SK-N-SH (cell line): ENCODE results near the gene PPP1R11. TPM values are rescaled to one million over a fixed set of nuclear protein-coding genes. Genes with fewer than 3 reads are reported as not detected.

ENCODE experiments used
- CTCF ChIA-PET: fragments of 300-600, 350-600 bp; formaldehyde crosslinking; extraction: SDS; loops from one replicate; lab custom pipeline; 2021; lab: Yijun Ruan, JAX
- POLR2A ChIA-PET: fragments of 350-600 bp; sonication (Branson Sonifier 250); formaldehyde crosslinking; extraction: SDS; loops from one replicate; lab custom pipeline; 2020; ENCODE audit warnings: antibody characterized with exemption, inconsistent platforms; lab: Yijun Ruan, JAX
- DNase-seq: peaks from one replicate; pipeline ENCODE4 v3.0.0; 2012
- H2AFZ ChIP-seq: fragments of 200-600 bp; sonication (generic); 2 replicates; pipeline ENCODE4 v1.8.1; 2016; ENCODE audit warnings: antibody characterized with exemption, mild to moderate bottlenecking, low read depth
- H3F3A ChIP-seq: fragments of 200-600 bp; sonication (generic); replicated peaks from 2 replicates; pipeline ENCODE3; 2016; ENCODE audit warnings: antibody characterized with exemption, mild to moderate bottlenecking; ENCODE audit not compliant: insufficient read depth
- H3K27ac ChIP-seq, 2 experiments: fragments of 200-500 bp in 1 of 2; fragments of 200-600 bp in 1 of 2; sonication (Bioruptor generic) in 1 of 2; sonication (generic), shearing (Covaris generic) in 1 of 2; 2 replicates each; pipeline versions ENCODE4 v1.5.1 to v1.6.1; 2014 to 2016; ENCODE audit warnings: low read depth in 2 of 2, inconsistent platforms in 1 of 2, low read length in 1 of 2, mild to moderate bottlenecking in 1 of 2, mixed read lengths in 1 of 2
- H3K27me3 ChIP-seq: fragments of 200-600 bp; sonication (generic), shearing (Covaris generic); 2 replicates; pipeline ENCODE4 v1.6.1; 2016; ENCODE audit warnings: mixed run types; ENCODE audit not compliant: insufficient read depth
- H3K36me3 ChIP-seq, 2 experiments: fragments of 200-500 bp in 1 of 2; fragments of 200-600 bp in 1 of 2; sonication (Bioruptor generic) in 1 of 2; sonication (generic) in 1 of 2; replicated peaks in 1 of 2; 2 replicates each; pipeline versions ENCODE3 to v1.5.1; 2014 to 2016; ENCODE audit warnings: low read length in 1 of 2, mild to moderate bottlenecking in 1 of 2; ENCODE audit not compliant: insufficient read depth in 2 of 2, control insufficient read depth in 1 of 2
- H3K4me1 ChIP-seq, 2 experiments: fragments of 200-500 bp in 1 of 2; fragments of 200-600 bp in 1 of 2; sonication (Bioruptor generic) in 1 of 2; sonication (generic), shearing (Covaris generic) in 1 of 2; 2 replicates each; pipeline versions ENCODE4 v1.5.1 to v1.6.1; 2014 to 2016; ENCODE audit warnings: low read depth in 1 of 2, low read length in 1 of 2, mixed run types in 1 of 2; ENCODE audit not compliant: insufficient read depth in 2 of 2, control insufficient read depth in 1 of 2
- H3K4me2 ChIP-seq: fragments of 200-600 bp; sonication (generic), shearing (Covaris generic); 2 replicates; pipeline ENCODE4 v1.6.1; 2017; ENCODE audit warnings: mixed run types
- H3K4me3 ChIP-seq, 2 experiments: fragments of 200-500 bp in 1 of 2; fragments of 200-600 bp in 1 of 2; sonication (Bioruptor generic) in 1 of 2; sonication (generic), shearing (Covaris generic) in 1 of 2; 2 replicates each; pipeline versions ENCODE4 v1.5.1 to v1.8.1; 2014 to 2016; ENCODE audit warnings: low read depth in 2 of 2, inconsistent platforms in 1 of 2, low read length in 1 of 2, mild to moderate bottlenecking in 1 of 2, mixed read lengths in 1 of 2, moderate library complexity in 1 of 2
- H3K79me2 ChIP-seq: fragments of 200-600 bp; sonication (generic); 2 replicates; pipeline ENCODE4 v1.8.1; 2017; ENCODE audit warnings: mild to moderate bottlenecking; ENCODE audit not compliant: insufficient read depth
- H3K9ac ChIP-seq: fragments of 200-600 bp; sonication (generic); 2 replicates; pipeline ENCODE4 v1.6.1; 2017; ENCODE audit warnings: mixed run types
- H3K9me2 ChIP-seq: fragments of 200-600 bp; sonication (generic); 2 replicates; pipeline ENCODE4 v1.6.1; 2017; ENCODE audit warnings: mixed run types
- H3K9me3 ChIP-seq: fragments of 200-600 bp; sonication (generic); 2 replicates; pipeline ENCODE4 v1.6.1; 2017; ENCODE audit warnings: mixed run types, mild to moderate bottlenecking, moderate library complexity
- H4K20me1 ChIP-seq: fragments of 200-600 bp; sonication (generic); 2 replicates; pipeline ENCODE4 v1.6.1; 2017; ENCODE audit warnings: mild to moderate bottlenecking, mixed run types; ENCODE audit not compliant: insufficient read depth
- EP300 ChIP-seq, 2 experiments: IDR thresholded peaks; 2 replicates each; pipeline versions ENCODE4 v1.4.0 to v1.6.1; 2012; ENCODE audit warnings: borderline replicate concordance in 1 of 2, low read depth in 1 of 2, low read length in 1 of 2
- EZH2phosphoT487 ChIP-seq: fragments of 200-600 bp; sonication (generic); IDR thresholded peaks from 2 replicates; pipeline ENCODE4 v1.6.1; 2017; ENCODE audit warnings: low read depth, mixed run types, mild to moderate bottlenecking, antibody characterized with exemption, moderate library complexity, borderline replicate concordance
- FOSL2 ChIP-seq: IDR thresholded peaks from 2 replicates; pipeline ENCODE4 v1.4.0; 2012; ENCODE audit warnings: low read depth, mild to moderate bottlenecking, moderate library complexity, borderline replicate concordance
- FOXM1 ChIP-seq: IDR thresholded peaks from 2 replicates; pipeline ENCODE4 v1.4.0; 2012; ENCODE audit warnings: low read depth, mild to moderate bottlenecking
- GATA2 ChIP-seq: sonication (generic); formaldehyde crosslinking; IDR thresholded peaks from 2 replicates; pipeline ENCODE4 v1.5.0; 2020; ENCODE audit warnings: mild to moderate bottlenecking, missing genetic modification reagents
- JUND ChIP-seq: IDR thresholded peaks from 2 replicates; pipeline ENCODE4 v1.4.0; 2012
- NFIC ChIP-seq: IDR thresholded peaks from 2 replicates; pipeline ENCODE4 v1.4.0; 2012; ENCODE audit warnings: borderline replicate concordance
- RAD21 ChIP-seq: IDR thresholded peaks from 2 replicates; pipeline ENCODE4 v1.6.1; 2012; ENCODE audit warnings: mild to moderate bottlenecking, low read length
- RXRA ChIP-seq: IDR thresholded peaks from 2 replicates; pipeline ENCODE4 v1.4.0; 2012; ENCODE audit warnings: low read depth, mild to moderate bottlenecking, borderline replicate concordance
- TAF1 ChIP-seq: IDR thresholded peaks from 2 replicates; pipeline ENCODE4 v1.6.1; 2012; ENCODE audit warnings: low read depth, mild to moderate bottlenecking, low read length, moderate library complexity, borderline replicate concordance
- TCF12 ChIP-seq: IDR thresholded peaks from 2 replicates; pipeline ENCODE4 v1.4.0; 2012
- USF2 ChIP-seq: fragments of 150-350 bp; IDR thresholded peaks from 2 replicates; pipeline ENCODE4 v1.6.1; 2017; ENCODE audit warnings: antibody characterized with exemption, low read length, low read depth, borderline replicate concordance
- YY1 ChIP-seq: IDR thresholded peaks from 2 replicates; pipeline ENCODE4 v1.4.0; 2012; ENCODE audit warnings: low read depth, mild to moderate bottlenecking
- WGBS: methylation state at CpG from one replicate; pipeline ENCODE4 v1.1.6; 2017; ENCODE audit warnings: low lambda C conversion rate; 5-methylcytosine and 5-hydroxymethylcytosine counted together
- polyA plus RNA-seq, 3 experiments: library from polyadenylated mRNA; depleted of rRNA; stranded (reverse); fragments of >200 nt; gene quantifications; 2 replicates each; pipeline ENCODE4 v1.2.3, GENCODE V29; 2012
- TF ChIP-seq, protein P1 (sequence below): fragments of 150-350 bp; IDR thresholded peaks from 2 replicates; pipeline ENCODE4 v1.6.1; 2016; ENCODE audit warnings: mild to moderate bottlenecking, low read depth, low read length
- TF ChIP-seq, protein P2 (sequence below): IDR thresholded peaks from 2 replicates; pipeline ENCODE4 v1.4.0; 2012; ENCODE audit warnings: low read depth
- TF ChIP-seq, protein P3 (sequence below): IDR thresholded peaks from 2 replicates; pipeline ENCODE4 v1.4.0; 2012; ENCODE audit warnings: low read depth, borderline replicate concordance
- TF ChIP-seq, protein P4 (sequence below): IDR thresholded peaks from 2 replicates; pipeline ENCODE4 v1.6.1; 2012; ENCODE audit warnings: mild to moderate bottlenecking, low read depth, low read length, moderate library complexity

Gene PPP1R11
- polyA plus RNA-seq, 1 of the 3 experiments (the other 2 are of a cell fraction), result 46.8 TPM

GRCh38 chr6:30091577-30092381 is 24.8 kb downstream of the PPP1R11 start:
- H3K9me3 ChIP-seq, result no peaks in the 10 kb centered on the region
- no peak overlapping the region for H3K4me2 ChIP-seq
- H3F3A ChIP-seq, result no peaks in the 10 kb centered on the region
- no peak overlapping the region for H3K27ac ChIP-seq
- 27% methylated on average over 8 of the region's 11 CpGs for WGBS
- no peaks in the 10 kb centered on the region for H3K9me2 ChIP-seq
- H4K20me1 ChIP-seq, result no peaks in the 10 kb centered on the region
- no peaks in the 10 kb centered on the region for H3K4me1 ChIP-seq
- H2AFZ ChIP-seq, result no peak overlapping the region
- no peak overlapping the region for H3K9ac ChIP-seq
- H3K4me3 ChIP-seq, result no peak overlapping the region
- TF ChIP-seq FOSL2, result no peak
- TF ChIP-seq, protein P1, sequence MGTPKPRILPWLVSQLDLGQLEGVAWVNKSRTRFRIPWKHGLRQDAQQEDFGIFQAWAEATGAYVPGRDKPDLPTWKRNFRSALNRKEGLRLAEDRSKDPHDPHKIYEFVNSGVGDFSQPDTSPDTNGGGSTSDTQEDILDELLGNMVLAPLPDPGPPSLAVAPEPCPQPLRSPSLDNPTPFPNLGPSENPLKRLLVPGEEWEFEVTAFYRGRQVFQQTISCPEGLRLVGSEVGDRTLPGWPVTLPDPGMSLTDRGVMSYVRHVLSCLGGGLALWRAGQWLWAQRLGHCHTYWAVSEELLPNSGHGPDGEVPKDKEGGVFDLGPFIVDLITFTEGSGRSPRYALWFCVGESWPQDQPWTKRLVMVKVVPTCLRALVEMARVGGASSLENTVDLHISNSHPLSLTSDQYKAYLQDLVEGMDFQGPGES, result no peak
- no peak for TF ChIP-seq RXRA
- no peak for TF ChIP-seq RAD21
- TF ChIP-seq EZH2phosphoT487, result no peak
- no peak for TF ChIP-seq EP300 (IDR thresholded peaks at IDR 0.05; ENCODE audit: borderline replicate concordance in 1 of 2, low read depth in 1 of 2, low read length in 1 of 2)
- TF ChIP-seq, protein P2, sequence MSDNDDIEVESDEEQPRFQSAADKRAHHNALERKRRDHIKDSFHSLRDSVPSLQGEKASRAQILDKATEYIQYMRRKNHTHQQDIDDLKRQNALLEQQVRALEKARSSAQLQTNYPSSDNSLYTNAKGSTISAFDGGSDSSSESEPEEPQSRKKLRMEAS, result no peak
- TF ChIP-seq, protein P3, sequence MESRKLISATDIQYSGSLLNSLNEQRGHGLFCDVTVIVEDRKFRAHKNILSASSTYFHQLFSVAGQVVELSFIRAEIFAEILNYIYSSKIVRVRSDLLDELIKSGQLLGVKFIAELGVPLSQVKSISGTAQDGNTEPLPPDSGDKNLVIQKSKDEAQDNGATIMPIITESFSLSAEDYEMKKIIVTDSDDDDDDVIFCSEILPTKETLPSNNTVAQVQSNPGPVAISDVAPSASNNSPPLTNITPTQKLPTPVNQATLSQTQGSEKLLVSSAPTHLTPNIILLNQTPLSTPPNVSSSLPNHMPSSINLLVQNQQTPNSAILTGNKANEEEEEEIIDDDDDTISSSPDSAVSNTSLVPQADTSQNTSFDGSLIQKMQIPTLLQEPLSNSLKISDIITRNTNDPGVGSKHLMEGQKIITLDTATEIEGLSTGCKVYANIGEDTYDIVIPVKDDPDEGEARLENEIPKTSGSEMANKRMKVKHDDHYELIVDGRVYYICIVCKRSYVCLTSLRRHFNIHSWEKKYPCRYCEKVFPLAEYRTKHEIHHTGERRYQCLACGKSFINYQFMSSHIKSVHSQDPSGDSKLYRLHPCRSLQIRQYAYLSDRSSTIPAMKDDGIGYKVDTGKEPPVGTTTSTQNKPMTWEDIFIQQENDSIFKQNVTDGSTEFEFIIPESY, result no peak
- no peak for TF ChIP-seq GATA2
- no peak for TF ChIP-seq JUND
- TF ChIP-seq FOXM1, result no peak
- ChIA-PET CTCF (interaction anchor here (0.6 to 4.0 kb wide), 2 partner anchors 10 to 12 kb away, joined by 3 to 27 read pairs; no protein-coding TSS in a partner anchor), POLR2A (no interaction called here)
- no peak for DNase-seq
- H3K27me3 ChIP-seq, result peaks cover 56% of the 10 kb centered on the region
- H3K79me2 ChIP-seq, result no peaks in the 10 kb centered on the region
- H3K36me3 ChIP-seq, result no peaks in the 10 kb centered on the region

DNA sequence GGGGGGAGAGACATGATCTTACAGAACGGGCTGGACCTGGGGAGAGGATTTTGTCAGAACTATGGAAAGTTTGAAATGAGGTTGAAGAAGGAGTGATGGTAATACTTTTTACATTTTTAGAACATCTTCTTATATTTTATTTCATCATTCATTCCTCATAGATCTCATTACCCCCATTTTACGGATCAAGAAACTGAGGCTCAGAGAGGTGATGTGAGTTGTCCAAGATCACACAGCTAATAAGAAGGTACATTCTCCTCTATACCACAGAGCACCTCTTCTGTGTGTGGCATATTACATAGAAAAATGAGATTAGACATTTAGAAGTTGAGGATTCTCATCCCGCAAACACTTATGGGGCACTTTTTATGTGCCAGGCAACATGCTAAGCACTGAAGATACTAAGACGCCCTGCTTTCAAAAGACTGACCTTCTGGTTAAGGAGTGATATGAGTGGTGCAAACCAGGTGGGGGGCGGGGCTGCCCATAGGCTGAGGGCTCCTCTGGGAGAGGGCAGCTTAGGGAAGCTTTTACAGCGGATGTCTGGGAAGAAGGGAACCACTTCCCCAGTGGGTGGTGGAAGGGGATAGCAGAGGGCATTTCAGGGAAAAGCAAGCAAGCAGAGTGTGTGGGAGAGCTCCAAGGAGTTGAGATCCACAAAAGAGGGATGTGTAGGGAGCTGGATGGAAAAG is 26.0 kb downstream of the PPP1R11 start:
- H3K9me2 ChIP-seq, result no peaks in the 10 kb centered on the region
- no peaks in the 10 kb centered on the region for H3F3A ChIP-seq
- H3K27me3 ChIP-seq, result peaks cover 68% of the 10 kb centered on the region
- H3K27ac ChIP-seq, result no peak overlapping the region
- H3K9me3 ChIP-seq, result no peaks in the 10 kb centered on the region
- H3K79me2 ChIP-seq, result no peaks in the 10 kb centered on the region
- 19% methylated on average over 6 of the region's 6 CpGs for WGBS
- no peak overlapping the region for H3K4me3 ChIP-seq
- H2AFZ ChIP-seq, result no peak overlapping the region
- H3K4me1 ChIP-seq, result no peaks in the 10 kb centered on the region
- CTCF ChIA-PET, result interaction anchor here (1.0 to 4.0 kb wide), 4 partner anchors 11 to 56 kb away, joined by 3 to 27 read pairs (median 13); partner anchors contain the start of gene TRIM40
- H3K36me3 ChIP-seq, result no peaks in the 10 kb centered on the region
- no peak overlapping the region for H3K9ac ChIP-seq
- POLR2A ChIA-PET, result no interaction called here
- no peak for DNase-seq
- no peaks in the 10 kb centered on the region for H4K20me1 ChIP-seq
- H3K4me2 ChIP-seq, result no peak overlapping the region
- no peak for TF ChIP-seq GATA2
- TF ChIP-seq NFIC, result no peak
- TF ChIP-seq FOXM1, result no peak
- no peak for TF ChIP-seq USF2
- no peak for TF ChIP-seq YY1
- TF ChIP-seq, protein P4, sequence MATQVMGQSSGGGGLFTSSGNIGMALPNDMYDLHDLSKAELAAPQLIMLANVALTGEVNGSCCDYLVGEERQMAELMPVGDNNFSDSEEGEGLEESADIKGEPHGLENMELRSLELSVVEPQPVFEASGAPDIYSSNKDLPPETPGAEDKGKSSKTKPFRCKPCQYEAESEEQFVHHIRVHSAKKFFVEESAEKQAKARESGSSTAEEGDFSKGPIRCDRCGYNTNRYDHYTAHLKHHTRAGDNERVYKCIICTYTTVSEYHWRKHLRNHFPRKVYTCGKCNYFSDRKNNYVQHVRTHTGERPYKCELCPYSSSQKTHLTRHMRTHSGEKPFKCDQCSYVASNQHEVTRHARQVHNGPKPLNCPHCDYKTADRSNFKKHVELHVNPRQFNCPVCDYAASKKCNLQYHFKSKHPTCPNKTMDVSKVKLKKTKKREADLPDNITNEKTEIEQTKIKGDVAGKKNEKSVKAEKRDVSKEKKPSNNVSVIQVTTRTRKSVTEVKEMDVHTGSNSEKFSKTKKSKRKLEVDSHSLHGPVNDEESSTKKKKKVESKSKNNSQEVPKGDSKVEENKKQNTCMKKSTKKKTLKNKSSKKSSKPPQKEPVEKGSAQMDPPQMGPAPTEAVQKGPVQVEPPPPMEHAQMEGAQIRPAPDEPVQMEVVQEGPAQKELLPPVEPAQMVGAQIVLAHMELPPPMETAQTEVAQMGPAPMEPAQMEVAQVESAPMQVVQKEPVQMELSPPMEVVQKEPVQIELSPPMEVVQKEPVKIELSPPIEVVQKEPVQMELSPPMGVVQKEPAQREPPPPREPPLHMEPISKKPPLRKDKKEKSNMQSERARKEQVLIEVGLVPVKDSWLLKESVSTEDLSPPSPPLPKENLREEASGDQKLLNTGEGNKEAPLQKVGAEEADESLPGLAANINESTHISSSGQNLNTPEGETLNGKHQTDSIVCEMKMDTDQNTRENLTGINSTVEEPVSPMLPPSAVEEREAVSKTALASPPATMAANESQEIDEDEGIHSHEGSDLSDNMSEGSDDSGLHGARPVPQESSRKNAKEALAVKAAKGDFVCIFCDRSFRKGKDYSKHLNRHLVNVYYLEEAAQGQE, result no peak
- no peak for TF ChIP-seq TAF1
- TF ChIP-seq RAD21, result no peak
- no peak for TF ChIP-seq TCF12
- no peak for TF ChIP-seq EP300 (IDR thresholded peaks at IDR 0.05; ENCODE audit: borderline replicate concordance in 1 of 2, low read depth in 1 of 2, low read length in 1 of 2)
